ENCODE data around the gene BPIFB6. TPM values are rescaled to one million over a fixed set of nuclear protein-coding genes. Genes with fewer than 3 reads are reported as not detected.

The BPIFB6 gene
- total RNA-seq, 1 donor from 2014 or later = not detected

- DNase-seq = no peak
Measured at GRCh38 chr20:33064572-33065287, 33.3 kb downstream of the BPIFB6 start.

GRCh38 chr20:33065785-33066184 lies 34.3 kb downstream of the BPIFB6 start:
- DNase-seq = no peak

- DNase-seq = no peak
Measured at GRCh38 chr20:33067806-33068205, 36.4 kb downstream of the BPIFB6 start.

- DNase-seq = no peak
Measured at GRCh38 chr20:33068251-33068939, 36.9 kb downstream of the BPIFB6 start.

- no peak for DNase-seq
Measured at GRCh38 chr20:33069673-33070072, 38.2 kb downstream of the BPIFB6 start.

GRCh38 chr20:33070111-33071053 lies 38.9 kb downstream of the BPIFB6 start:
- DNase-seq = no peak

GRCh38 chr20:33071198-33071597 lies 39.8 kb downstream of the BPIFB6 start:
- no peak for DNase-seq

GRCh38 chr20:33072362-33072761 lies 40.9 kb downstream of the BPIFB6 start:
- no peak for DNase-seq

- DNase-seq = no peak
Measured at GRCh38 chr20:33072813-33073212, 41.4 kb downstream of the BPIFB6 start.

- DNase-seq = no peak
Measured at GRCh38 chr20:33074675-33075074, 43.2 kb downstream of the BPIFB6 start.

- DNase-seq = no peak
Measured at GRCh38 chr20:33075281-33075680, 43.8 kb downstream of the BPIFB6 start.

- no peak for DNase-seq
Measured at GRCh38 chr20:33076662-33077372, 45.4 kb downstream of the BPIFB6 start.

- DNase-seq = no peak
Measured at GRCh38 chr20:33079259-33079658, 47.8 kb downstream of the BPIFB6 start, which contains the start of gene BPIFB4. TSS of gene BPIFB4 (plus strand) at chr20:33079643. CDS start at chr20:33081527, 1,884 bp downstream.

GRCh38 chr20:33081411-33082154 lies 50.1 kb downstream of the BPIFB6 start:
- no peak for DNase-seq

- no peak for DNase-seq
Measured at GRCh38 chr20:33082546-33082945, 51.1 kb downstream of the BPIFB6 start.

GRCh38 chr20:33083544-33084340 lies 52.3 kb downstream of the BPIFB6 start:
- no peak for DNase-seq

- DNase-seq = no peak
Measured at GRCh38 chr20:33084722-33085121, 53.3 kb downstream of the BPIFB6 start.

- DNase-seq = no peak
Measured at GRCh38 chr20:33086052-33086722, 54.7 kb downstream of the BPIFB6 start.

- no peak for DNase-seq
Measured at GRCh38 chr20:33091147-33091546, 59.7 kb downstream of the BPIFB6 start.

- no peak for DNase-seq
Measured at GRCh38 chr20:33091693-33092092, 60.2 kb downstream of the BPIFB6 start.
